Occipital lobe (tissue), 2 donors: ENCODE data around the gene LSM14A. TPM values are rescaled to one million over a fixed set of nuclear protein-coding genes. Genes with fewer than 3 reads are reported as not detected.
"Not testable (repeated sequence)": the region's sequence is repeated elsewhere in the genome, so short reads cannot be mapped to it uniquely, and the experiment has no call there.

Experiments
- DNase-seq: peaks from one replicate; lab custom pipeline; 2025; lab: John Stamatoyannopoulos, UW
- total RNA-seq: library from RNA; depleted of rRNA; stranded (reverse); fragments of >200 nt; gene quantifications from one replicate; pipeline ENCODE4 v1.2.3, GENCODE V29; 2014

Gene LSM14A
- 69.1 TPM for total RNA-seq

GRCh38 chr19:34171877-34172660 is at the start of gene LSM14A:
TSS of gene LSM14A (plus strand) at chr19:34172504. CDS start at chr19:34172643, 139 bp downstream.
- DNase-seq = peak; percentile 83

GRCh38 chr19:34124828-34125227 is 47.5 kb upstream of the LSM14A start:
- DNase-seq = no peak

- DNase-seq = no peak
These were observed 45.3 kb upstream of the LSM14A start for GRCh38 chr19:34126966-34127365.

GRCh38 chr19:34127684-34128189 is 44.6 kb upstream of the LSM14A start:
- no peak for DNase-seq

- DNase-seq = no peak
These were observed 43.6 kb upstream of the LSM14A start for GRCh38 chr19:34128558-34129250.

- no peak for DNase-seq
These were observed 41.2 kb upstream of the LSM14A start for GRCh38 chr19:34131100-34131499.

- DNase-seq = not testable (repeated sequence)
These were observed 40.2 kb upstream of the LSM14A start for GRCh38 chr19:34132145-34132544.

- not testable (repeated sequence) for DNase-seq
These were observed 39.6 kb upstream of the LSM14A start for GRCh38 chr19:34132706-34133105.

- DNase-seq = peak; percentile 68
These were observed 37.9 kb upstream of the LSM14A start for GRCh38 chr19:34134190-34135053.

- no peak for DNase-seq
These were observed 37.1 kb upstream of the LSM14A start for GRCh38 chr19:34135054-34135800.

GRCh38 chr19:34135821-34136611 is 36.3 kb upstream of the LSM14A start:
- no peak for DNase-seq

GRCh38 chr19:34141025-34141424 is 31.3 kb upstream of the LSM14A start:
- DNase-seq = no peak

- no peak for DNase-seq
These were observed 29.9 kb upstream of the LSM14A start for GRCh38 chr19:34142440-34142839.

GRCh38 chr19:34145741-34146202 is 26.5 kb upstream of the LSM14A start:
- DNase-seq = peak; percentile 1

GRCh38 chr19:34148658-34149185 is 23.6 kb upstream of the LSM14A start:
- no peak for DNase-seq

GRCh38 chr19:34149873-34150272 is 22.4 kb upstream of the LSM14A start:
- DNase-seq = no peak

GRCh38 chr19:34150558-34150957 is 21.7 kb upstream of the LSM14A start:
- DNase-seq = no peak

- no peak for DNase-seq
These were observed 20.9 kb upstream of the LSM14A start for GRCh38 chr19:34151439-34151838.

- no peak for DNase-seq
These were observed 17.9 kb upstream of the LSM14A start for GRCh38 chr19:34154401-34154800.

- DNase-seq = no peak
These were observed 16.6 kb upstream of the LSM14A start for GRCh38 chr19:34155686-34156085.
